HEK293T (cell line): ENCODE data around the gene CDKN2AIPNL.

Source experiments
- BHLHE40 ChIP-seq: fragments of 450-650 bp; IDR thresholded peaks from 2 replicates; pipeline ENCODE4 v1.6.1; 2016; ENCODE audit warnings: mild to moderate bottlenecking, moderate library complexity, borderline replicate concordance
- ELF4 ChIP-seq: fragments of 450-650 bp; IDR thresholded peaks from 2 replicates; pipeline ENCODE4 v1.6.1; 2017; ENCODE audit warnings: antibody characterized with exemption
- FOXM1 ChIP-seq: fragments of 450-650 bp; IDR thresholded peaks from 2 replicates; pipeline ENCODE4 v1.6.1; 2017; ENCODE audit warnings: mild to moderate bottlenecking, borderline replicate concordance
- HDGF ChIP-seq: fragments of 450-650 bp; IDR thresholded peaks from 2 replicates; pipeline ENCODE4 v1.6.1; 2017; ENCODE audit warnings: antibody characterized with exemption, borderline replicate concordance
- L3MBTL2 ChIP-seq: fragments of 450-650 bp; conservative IDR thresholded peaks from 2 replicates; pipeline ENCODE4 v1.6.1; 2016; ENCODE audit warnings: mild to moderate bottlenecking
- LEF1 ChIP-seq: fragments of 450-650 bp; IDR thresholded peaks from 2 replicates; pipeline ENCODE4 v1.6.1; 2017; ENCODE audit warnings: mild to moderate bottlenecking, borderline replicate concordance
- NFRKB ChIP-seq: fragments of 450-650 bp; IDR thresholded peaks from 2 replicates; pipeline ENCODE4 v1.6.1; 2016; ENCODE audit warnings: mild to moderate bottlenecking, moderate library complexity

DNA sequence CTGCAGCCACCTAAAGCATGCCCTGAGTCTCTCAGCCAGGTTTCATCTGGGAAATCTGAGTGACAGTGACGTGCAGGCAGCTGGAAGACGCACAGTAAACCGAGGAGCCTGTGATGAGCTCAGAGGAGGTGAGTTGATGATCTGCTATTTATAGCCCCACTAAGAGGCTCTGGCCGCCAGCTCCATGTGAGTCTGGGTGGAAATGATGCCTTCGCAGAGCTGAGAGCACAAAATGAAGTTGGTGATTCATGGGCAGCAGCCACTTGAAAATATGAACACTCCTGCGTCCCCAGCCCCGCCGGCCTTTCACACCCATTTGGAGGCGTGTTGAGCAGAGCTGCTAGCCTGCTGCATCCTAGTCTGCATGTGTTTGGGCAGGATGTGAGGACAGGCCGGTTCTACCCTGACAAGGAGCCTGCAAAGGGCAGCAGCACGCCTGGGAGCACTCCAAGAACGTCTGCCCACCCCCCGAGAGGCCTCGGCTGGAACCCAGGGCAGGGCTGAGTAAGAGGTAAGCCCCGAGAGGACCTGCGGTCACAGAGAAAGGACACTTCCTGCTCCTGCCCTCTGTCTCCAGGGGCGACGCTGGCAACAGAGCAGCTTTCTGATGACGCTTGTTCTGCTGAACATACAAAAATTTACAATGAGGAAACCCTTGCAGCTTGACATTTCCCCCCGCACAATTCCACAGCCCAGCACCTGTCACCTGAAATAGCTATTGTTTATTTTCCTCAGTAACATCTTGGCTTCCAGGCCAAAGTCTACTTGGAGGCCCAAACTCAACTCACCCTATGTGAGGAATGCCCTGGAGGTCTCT lies 25.1 kb upstream of the CDKN2AIPNL start:
- TF ChIP-seq BHLHE40 (no peak), NFRKB (no peak), LEF1 (no peak), ELF4 (no peak), FOXM1 (no peak), L3MBTL2 (no peak), HDGF (no peak)
